ENCODE data around the gene TEX14.

DNA sequence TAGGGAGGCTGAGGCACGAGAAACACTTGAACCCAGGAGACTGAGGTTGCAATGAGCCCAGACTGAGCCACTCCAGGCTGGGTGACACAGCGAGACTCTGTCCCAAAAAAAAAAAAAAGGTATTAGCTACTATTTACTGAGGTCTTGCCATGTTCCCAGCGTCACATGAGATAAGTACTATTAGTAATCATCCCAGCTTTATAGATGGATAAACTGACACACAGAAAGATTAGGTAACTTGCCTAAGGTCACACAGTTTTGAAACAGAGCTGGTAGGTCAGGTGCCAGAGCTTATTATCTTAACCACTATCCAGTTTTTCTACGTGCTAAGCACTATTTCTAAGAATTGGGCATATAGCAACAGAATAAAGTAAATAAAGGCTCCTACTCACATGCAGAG, 51.6 kb downstream of the TEX14 start:
- TF ChIP-seq CTCF (IDR thresholded peaks at IDR 0.05) (no peak), POLR2A (IDR thresholded peaks at IDR 0.05) (no peak)
